ENCODE measurements around the gene FARS2. TPM values are rescaled to one million over a fixed set of nuclear protein-coding genes. Genes with fewer than 3 reads are reported as not detected.

Gene FARS2
- polyA plus RNA-seq, 1 donor from 2014 or later = 11.9 TPM

- TF ChIP-seq EP300 (conservative IDR thresholded peaks at IDR 0.05; ENCODE audit: poor library complexity, severe bottlenecking) = no peak
- TF ChIP-seq SMC3 (conservative IDR thresholded peaks at IDR 0.05; ENCODE audit: poor library complexity) = no peak
- TF ChIP-seq RAD21 (conservative IDR thresholded peaks at IDR 0.05) = no peak
- H4K20me1 ChIP-seq (ENCODE audit: insufficient read depth) = no peaks in the 10 kb centered on the region
- no peaks in the 10 kb centered on the region for H3F3A ChIP-seq (ENCODE audit: insufficient read depth, low read length, poor library complexity, severe bottlenecking)
- no peaks in the 10 kb centered on the region for H3K9me3 ChIP-seq (ENCODE audit: low read length)
- no peaks in the 10 kb centered on the region for H3K79me2 ChIP-seq (replicated peaks; ENCODE audit: insufficient read depth, low read length)
- no peak overlapping the region for H2AFZ ChIP-seq (ENCODE audit: low read depth, low read length)
- H3K9ac ChIP-seq (ENCODE audit: low read length) = no peak overlapping the region
- no peak overlapping the region for H3K27ac ChIP-seq (ENCODE audit: low read length)
- no peaks in the 10 kb centered on the region for H3K9me2 ChIP-seq (ENCODE audit: insufficient read depth, low read length)
- no peak overlapping the region for H3K4me2 ChIP-seq (ENCODE audit: low read length)
- no peaks in the 10 kb centered on the region for H3K27me3 ChIP-seq (ENCODE audit: insufficient read depth, low read depth, low read length)
- no peaks in the 10 kb centered on the region for H3K36me3 ChIP-seq (ENCODE audit: insufficient read depth, low read length)
- H3K4me3 ChIP-seq (ENCODE audit: low read length) = no peak overlapping the region
These were observed 260.8 kb downstream of the FARS2 start for GRCh38 chr6:5522147-5522546.

DNA sequence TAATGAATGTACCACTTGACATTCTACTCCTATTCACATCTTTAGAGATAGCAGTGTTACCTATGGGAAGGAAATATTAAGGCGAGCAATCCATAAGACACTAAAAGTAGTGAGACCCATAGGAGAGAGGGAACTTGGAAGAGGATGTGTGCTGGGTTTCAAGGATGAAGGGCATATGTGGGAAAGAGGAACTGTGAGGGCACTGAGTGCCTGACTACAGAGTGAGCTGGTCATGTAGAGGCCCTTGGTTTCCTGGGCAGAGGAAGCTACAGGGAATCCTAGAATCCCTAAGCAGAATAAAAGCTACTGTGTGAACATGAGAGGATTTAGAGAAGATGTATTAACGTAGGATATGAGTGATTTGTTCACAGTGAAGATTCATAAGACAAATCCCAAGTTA lies 262.8 kb downstream of the FARS2 start:
- Histone ChIP-seq H3K36me3 (ENCODE audit: insufficient read depth, low read length) (no peaks in the 10 kb centered on the region), H3K9me3 (ENCODE audit: low read length) (no peaks in the 10 kb centered on the region), H3F3A (ENCODE audit: insufficient read depth, low read length, poor library complexity, severe bottlenecking) (no peaks in the 10 kb centered on the region), H3K9me2 (ENCODE audit: insufficient read depth, low read length) (no peaks in the 10 kb centered on the region), H3K27me3 (ENCODE audit: insufficient read depth, low read depth, low read length) (no peaks in the 10 kb centered on the region), H4K20me1 (ENCODE audit: insufficient read depth) (no peaks in the 10 kb centered on the region), H2AFZ (ENCODE audit: low read depth, low read length) (no peak overlapping the region), H3K4me3 (ENCODE audit: low read length) (no peak overlapping the region), H3K79me2 (replicated peaks; ENCODE audit: insufficient read depth, low read length) (no peaks in the 10 kb centered on the region), H3K9ac (ENCODE audit: low read length) (no peak overlapping the region), H3K27ac (ENCODE audit: low read length) (no peak overlapping the region), H3K4me2 (ENCODE audit: low read length) (no peak overlapping the region)
- TF ChIP-seq EZH2 (IDR thresholded peaks at IDR 0.05; ENCODE audit: borderline replicate concordance, insufficient read depth, low read length, poor library complexity, severe bottlenecking) (no peak), SMC3 (conservative IDR thresholded peaks at IDR 0.05; ENCODE audit: poor library complexity) (no peak)

DNA sequence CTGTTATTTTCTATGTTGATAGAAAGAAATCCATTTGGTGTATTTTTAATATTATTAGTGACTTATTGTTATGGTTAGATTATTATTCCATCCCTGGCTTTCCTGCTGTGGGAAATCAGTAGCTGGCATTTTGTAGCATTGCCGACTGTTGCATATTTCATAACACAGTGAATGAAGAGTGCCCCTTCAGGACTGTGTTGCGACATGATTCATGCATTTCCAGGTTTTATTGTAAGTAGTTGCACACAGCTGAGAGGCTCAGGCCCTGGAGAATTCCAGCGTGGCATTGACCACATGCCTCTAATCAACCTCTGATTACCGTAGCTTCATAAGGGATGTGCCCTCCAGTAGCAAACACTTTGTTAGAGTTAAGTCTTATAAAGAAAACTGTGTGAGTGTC lies 263.9 kb downstream of the FARS2 start:
- Histone ChIP-seq H2AFZ (ENCODE audit: low read depth, low read length) (no peak overlapping the region), H3K4me2 (ENCODE audit: low read length) (no peak overlapping the region), H3K27ac (ENCODE audit: low read length) (no peak overlapping the region), H4K20me1 (ENCODE audit: insufficient read depth) (no peaks in the 10 kb centered on the region), H3K27me3 (ENCODE audit: insufficient read depth, low read depth, low read length) (no peaks in the 10 kb centered on the region), H3K9me3 (ENCODE audit: low read length) (no peaks in the 10 kb centered on the region), H3K9me2 (ENCODE audit: insufficient read depth, low read length) (no peaks in the 10 kb centered on the region), H3K4me3 (ENCODE audit: low read length) (no peak overlapping the region), H3F3A (ENCODE audit: insufficient read depth, low read length, poor library complexity, severe bottlenecking) (no peaks in the 10 kb centered on the region), H3K9ac (ENCODE audit: low read length) (no peak overlapping the region), H3K36me3 (ENCODE audit: insufficient read depth, low read length) (no peaks in the 10 kb centered on the region), H3K79me2 (replicated peaks; ENCODE audit: insufficient read depth, low read length) (no peaks in the 10 kb centered on the region)
- TF ChIP-seq MXI1 (conservative IDR thresholded peaks at IDR 0.05; ENCODE audit: poor library complexity, severe bottlenecking) (no peak), SMC3 (conservative IDR thresholded peaks at IDR 0.05; ENCODE audit: poor library complexity) (no peak)

GRCh38 chr6:5529015-5529414 lies 267.7 kb downstream of the FARS2 start:
- H3K27ac ChIP-seq (ENCODE audit: low read length) = no peak overlapping the region
- H3K4me2 ChIP-seq (ENCODE audit: low read length) = no peak overlapping the region
- no peak overlapping the region for H2AFZ ChIP-seq (ENCODE audit: low read depth, low read length)
- H3K79me2 ChIP-seq (replicated peaks; ENCODE audit: insufficient read depth, low read length) = no peaks in the 10 kb centered on the region
- no peaks in the 10 kb centered on the region for H3K36me3 ChIP-seq (ENCODE audit: insufficient read depth, low read length)
- no peaks in the 10 kb centered on the region for H3F3A ChIP-seq (ENCODE audit: insufficient read depth, low read length, poor library complexity, severe bottlenecking)
- no peak overlapping the region for H3K4me3 ChIP-seq (ENCODE audit: low read length)
- no peak overlapping the region for H3K9ac ChIP-seq (ENCODE audit: low read length)
- H3K9me2 ChIP-seq (ENCODE audit: insufficient read depth, low read length) = no peaks in the 10 kb centered on the region
- no peaks in the 10 kb centered on the region for H3K9me3 ChIP-seq (ENCODE audit: low read length)
- no peaks in the 10 kb centered on the region for H4K20me1 ChIP-seq (ENCODE audit: insufficient read depth)
- no peaks in the 10 kb centered on the region for H3K27me3 ChIP-seq (ENCODE audit: insufficient read depth, low read depth, low read length)
- TF ChIP-seq REST (IDR thresholded peaks at IDR 0.05; ENCODE audit: borderline replicate concordance) (no peak), MXI1 (conservative IDR thresholded peaks at IDR 0.05; ENCODE audit: poor library complexity, severe bottlenecking) (no peak), EZH2 (IDR thresholded peaks at IDR 0.05; ENCODE audit: borderline replicate concordance, insufficient read depth, low read length, poor library complexity, severe bottlenecking) (no peak), RAD21 (conservative IDR thresholded peaks at IDR 0.05) (no peak), SMC3 (conservative IDR thresholded peaks at IDR 0.05; ENCODE audit: poor library complexity) (no peak), EP300 (conservative IDR thresholded peaks at IDR 0.05; ENCODE audit: poor library complexity, severe bottlenecking) (no peak), TAF1 (IDR thresholded peaks at IDR 0.05; ENCODE audit: low read depth) (no peak), POLR2AphosphoS5 (IDR thresholded peaks at IDR 0.05) (no peak), CTCF (IDR thresholded peaks at IDR 0.05; ENCODE audit: poor library complexity, severe bottlenecking) (no peak)
